Kidney epithelial cell (primary cell): Measurements from ENCODE around the gene SLC16A6. TPM values are rescaled to one million over a fixed set of nuclear protein-coding genes. Genes with fewer than 3 reads are reported as not detected.
"Not testable (repeated sequence)": the region's sequence is repeated elsewhere in the genome, so short reads cannot be mapped to it uniquely, and the experiment has no call there.

Source experiments
- DNase-seq: peaks from one replicate; pipeline ENCODE4 v3.0.0-alpha.2; 2010; ENCODE audit warnings: low read depth
- H3K27me3 ChIP-seq: 2 replicates; pipeline ENCODE4 v1.6.0; 2011; ENCODE audit warnings: low read length; ENCODE audit not compliant: control insufficient read depth, insufficient read depth
- H3K36me3 ChIP-seq: 2 replicates; pipeline ENCODE4 v1.5.1; 2011; ENCODE audit warnings: low read length; ENCODE audit not compliant: control insufficient read depth, insufficient read depth
- H3K4me3 ChIP-seq: 2 replicates; pipeline ENCODE4 v1.5.1; 2011; ENCODE audit warnings: low read depth, mild to moderate bottlenecking, control low read depth, low read length
- CTCF ChIP-seq: IDR thresholded peaks from 2 replicates; pipeline ENCODE4 v1.5.1; 2011; ENCODE audit warnings: mild to moderate bottlenecking, moderate library complexity, low read length, control low read depth, inconsistent platforms; ENCODE audit not compliant: insufficient read depth, poor library complexity, severe bottlenecking
- total RNA-seq: library from RNA; depleted of rRNA; stranded (reverse); fragments of >200 nt; gene quantifications from 2 replicates; pipeline ENCODE4 v1.2.3, GENCODE V29; 2015

SLC16A6 gene
- total RNA-seq, 1 donor from 2014 or later: 0.38 TPM

- no peak overlapping the region for H3K4me3 ChIP-seq
- TF ChIP-seq CTCF: no peak
- no peaks in the 10 kb centered on the region for H3K36me3 ChIP-seq
- peaks cover 24% of the 10 kb centered on the region for H3K27me3 ChIP-seq
- no peak for DNase-seq
Measured at GRCh38 chr17:68289936-68290267, 1.0 kb downstream of the SLC16A6 start.

DNA sequence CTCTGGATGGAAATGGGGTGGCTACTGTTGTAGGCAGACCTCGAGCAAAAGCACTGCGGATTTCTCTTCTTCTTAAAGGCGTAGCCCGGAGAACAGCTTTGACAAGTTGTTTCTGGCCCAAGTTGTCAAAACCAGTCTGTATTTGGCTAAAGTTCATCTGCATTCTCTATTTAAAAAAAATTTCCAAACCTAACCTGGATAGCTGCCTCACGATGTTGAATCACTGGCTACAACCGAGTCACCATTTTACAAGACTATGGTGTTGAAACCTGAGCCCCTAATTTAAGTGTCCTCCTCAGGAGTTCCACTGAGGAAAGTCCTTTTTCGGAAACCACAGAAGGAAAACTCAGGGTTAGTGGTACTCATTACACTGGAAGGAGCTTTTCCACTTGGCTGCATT is 1.5 kb downstream of the SLC16A6 start:
- H3K27me3 ChIP-seq: peaks cover 24% of the 10 kb centered on the region

GRCh38 chr17:68288804-68289203 is 2.1 kb downstream of the SLC16A6 start:
- no peaks in the 10 kb centered on the region for H3K36me3 ChIP-seq
- H3K4me3 ChIP-seq: no peak overlapping the region
- DNase-seq: no peak
- no peak for TF ChIP-seq CTCF
- peaks cover 19% of the 10 kb centered on the region for H3K27me3 ChIP-seq

More for the DNA sequence above, 1.5 kb downstream of the SLC16A6 start:
- no peaks in the 10 kb centered on the region for H3K36me3 ChIP-seq
- no peak for TF ChIP-seq CTCF
- no peak overlapping the region for H3K4me3 ChIP-seq
- no peak for DNase-seq

DNA sequence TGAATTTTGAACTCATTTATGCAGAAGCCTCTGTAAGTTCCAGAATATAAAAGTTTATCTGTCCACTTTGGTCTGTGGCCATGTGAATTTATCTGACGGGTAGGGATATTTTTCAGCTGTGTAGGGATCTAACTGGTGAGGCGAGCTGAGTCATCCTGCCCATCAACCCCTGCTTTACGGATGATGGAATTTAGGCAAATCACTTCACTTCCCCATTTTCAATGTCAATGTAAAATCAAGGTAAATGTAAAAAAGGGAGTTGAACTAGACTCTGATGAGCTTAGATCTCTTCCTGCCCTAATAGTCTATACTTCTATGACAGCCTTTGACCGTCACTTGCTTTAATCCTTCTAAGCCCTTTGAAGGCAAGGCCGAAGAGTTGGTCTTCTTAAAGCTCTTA is 2.6 kb downstream of the SLC16A6 start:
- peaks cover 19% of the 10 kb centered on the region for H3K27me3 ChIP-seq
- no peak overlapping the region for H3K4me3 ChIP-seq
- H3K36me3 ChIP-seq: no peaks in the 10 kb centered on the region
- DNase-seq: no peak
- no peak for TF ChIP-seq CTCF

GRCh38 chr17:68281965-68282364 is 9.0 kb downstream of the SLC16A6 start:
- H3K36me3 ChIP-seq, H3K27me3 ChIP-seq, H3K4me3 ChIP-seq, DNase-seq: not testable (repeated sequence)

GRCh38 chr17:68277807-68278206 is 13.1 kb downstream of the SLC16A6 start:
- Histone ChIP-seq H3K27me3 (no peaks in the 10 kb centered on the region), H3K36me3 (no peaks in the 10 kb centered on the region), H3K4me3 (no peak overlapping the region)
- DNase-seq: no peak
- TF ChIP-seq CTCF: no peak

- not testable (repeated sequence) for H3K36me3 ChIP-seq, DNase-seq, H3K27me3 ChIP-seq, H3K4me3 ChIP-seq
Measured at GRCh38 chr17:68276339-68276738, 14.6 kb downstream of the SLC16A6 start.
